ENCODE data around the gene AGRN. TPM values are rescaled to one million over a fixed set of nuclear protein-coding genes. Genes with fewer than 3 reads are reported as not detected.

Gene AGRN
- total and polyA plus RNA-seq, 4 donors: 1.8 to 22.4 (median 16.9) TPM

GRCh38 chr1:1039145-1039910, 19.4 kb downstream of the AGRN start:
- no peak overlapping the region for H3K9ac ChIP-seq (ENCODE audit: low read depth in 1 of 2, low read length in 2 of 2)
- no peak overlapping the region for H3K4me3 ChIP-seq (ENCODE audit: low read depth in 1 of 3, low read length in 3 of 3)
- WGBS: 61% methylated on average over 17 of the region's 17 CpGs
- H3K27ac ChIP-seq (ENCODE audit: low read depth in 1 of 2, low read length in 2 of 2): no peak overlapping the region
- peaks cover 8 to 13% (median 10%) of the 10 kb centered on the region in 4 donors for H3K4me1 ChIP-seq (ENCODE audit: control insufficient read depth in 4 of 4, insufficient read depth in 4 of 4, low read length in 3 of 4)
- TF ChIP-seq FOXA2 (IDR thresholded peaks at IDR 0.05) (no peak), GABPA (IDR thresholded peaks at IDR 0.05 in 1 of 2, conservative IDR thresholded peaks at IDR 0.05 in 1 of 2) (no peak), REST (IDR thresholded peaks at IDR 0.05) (no peak), RAD21 (IDR thresholded peaks at IDR 0.05) (no peak)
- peaks cover 0 to 2% (median 1%) of the 10 kb centered on the region in 4 donors for H3K36me3 ChIP-seq (ENCODE audit: control insufficient read depth in 4 of 4, insufficient read depth in 3 of 4, low read depth in 1 of 4, low read length in 3 of 4)
- DNase-seq (ENCODE audit: low spot score): no peak
- H3K27me3 ChIP-seq (ENCODE audit: control insufficient read depth in 4 of 4, insufficient read depth in 4 of 4, low read length in 3 of 4): peaks cover 0 to 3% (median 0%) of the 10 kb centered on the region in 4 donors
- H3K9me3 ChIP-seq (ENCODE audit: control insufficient read depth in 4 of 4, low read length in 3 of 4): no peaks in the 10 kb centered on the region

- Histone ChIP-seq H3K27me3 (ENCODE audit: control insufficient read depth in 4 of 4, insufficient read depth in 4 of 4, low read length in 3 of 4) (peaks cover 0 to 3% (median 0%) of the 10 kb centered on the region in 4 donors), H3K9me3 (ENCODE audit: control insufficient read depth in 4 of 4, low read length in 3 of 4) (no peaks in the 10 kb centered on the region), H3K36me3 (ENCODE audit: control insufficient read depth in 4 of 4, insufficient read depth in 3 of 4, low read depth in 1 of 4, low read length in 3 of 4) (peaks cover 0 to 8% (median 4%) of the 10 kb centered on the region in 4 donors), H3K4me3 (ENCODE audit: low read depth in 1 of 3, low read length in 3 of 3) (peak overlapping the region in 1 of 3 donors; percentile 38), H3K4me1 (ENCODE audit: control insufficient read depth in 4 of 4, insufficient read depth in 4 of 4, low read length in 3 of 4) (peaks cover 8 to 13% (median 10%) of the 10 kb centered on the region in 4 donors), H3K27ac (ENCODE audit: low read depth in 1 of 2, low read length in 2 of 2) (no peak overlapping the region), H3K9ac (ENCODE audit: low read depth in 1 of 2, low read length in 2 of 2) (no peak overlapping the region)
- DNase-seq (ENCODE audit: low spot score): peak; percentile 78
- TF ChIP-seq RAD21 (IDR thresholded peaks at IDR 0.05): no peak
- peak; percentile 10 for TF ChIP-seq CTCF (IDR thresholded peaks at IDR 0.05; ENCODE audit: low read depth, low read length, missing input control)
- WGBS: 9% methylated on average over 99 of the region's 99 CpGs
Measured at GRCh38 chr1:1040004-1040991, 20.4 kb downstream of the AGRN start.

- DNase-seq (ENCODE audit: low spot score): no peak
- TF ChIP-seq ZBTB33 (IDR thresholded peaks at IDR 0.05) (no peak), REST (IDR thresholded peaks at IDR 0.05) (no peak), GABPA (IDR thresholded peaks at IDR 0.05 in 1 of 2, conservative IDR thresholded peaks at IDR 0.05 in 1 of 2) (no peak), YY1 (IDR thresholded peaks at IDR 0.05) (no peak), JUND (IDR thresholded peaks at IDR 0.05) (no peak), SP1 (IDR thresholded peaks at IDR 0.05) (no peak)
Measured at GRCh38 chr1:1041092-1041523, 21.2 kb downstream of the AGRN start.

More at GRCh38 chr1:1041092-1041523, 21.2 kb downstream of the AGRN start:
- Histone ChIP-seq H3K36me3 (ENCODE audit: control insufficient read depth in 4 of 4, insufficient read depth in 3 of 4, low read depth in 1 of 4, low read length in 3 of 4) (peaks cover 0 to 16% (median 4%) of the 10 kb centered on the region in 4 donors), H3K4me1 (ENCODE audit: control insufficient read depth in 4 of 4, insufficient read depth in 4 of 4, low read length in 3 of 4) (peaks cover 8 to 13% (median 10%) of the 10 kb centered on the region in 4 donors), H3K9ac (ENCODE audit: low read depth in 1 of 2, low read length in 2 of 2) (no peak overlapping the region), H3K9me3 (ENCODE audit: control insufficient read depth in 4 of 4, low read length in 3 of 4) (no peaks in the 10 kb centered on the region), H3K27me3 (ENCODE audit: control insufficient read depth in 4 of 4, insufficient read depth in 4 of 4, low read length in 3 of 4) (peaks cover 0 to 3% (median 0%) of the 10 kb centered on the region in 4 donors), H3K4me3 (ENCODE audit: low read depth in 1 of 3, low read length in 3 of 3) (no peak overlapping the region), H3K27ac (ENCODE audit: low read depth in 1 of 2, low read length in 2 of 2) (no peak overlapping the region)
- WGBS: 75% methylated on average over 56 of the region's 60 CpGs
